ENCODE data around the gene GCDH. TPM values are rescaled to one million over a fixed set of nuclear protein-coding genes. Genes with fewer than 3 reads are reported as not detected.
"Not testable (repeated sequence)": the region's sequence is repeated elsewhere in the genome, so short reads cannot be mapped to it uniquely, and the experiment has no call there.

GCDH gene
- total RNA-seq, 1 donor from 2014 or later, result 65.9 TPM

GRCh38 chr19:12893582-12893981, 2.6 kb downstream of the GCDH start:
- no peak overlapping the region for H3K27ac Mint-ChIP-seq
- H3K4me1 Mint-ChIP-seq (ENCODE audit: low read depth), result peaks cover 13% of the 10 kb centered on the region
- intact Hi-C loops (cut with micrococcal nuclease), result no loop called here
- H3K4me3 Mint-ChIP-seq, result peak overlapping the region; percentile 74
- H3K27me3 Mint-ChIP-seq (ENCODE audit: insufficient read depth), result no peaks in the 10 kb centered on the region
- peaks cover 23% of the 10 kb centered on the region for H3K36me3 Mint-ChIP-seq (ENCODE audit: low read depth)
- H3K9me3 Mint-ChIP-seq, result no peaks in the 10 kb centered on the region
- no peak for DNase-seq (ENCODE audit: low spot score)

- Mint-ChIP-seq H3K27me3 (ENCODE audit: insufficient read depth) (no peaks in the 10 kb centered on the region), H3K36me3 (ENCODE audit: low read depth) (peaks cover 28% of the 10 kb centered on the region), H3K9me3 (no peaks in the 10 kb centered on the region), H3K27ac (no peak overlapping the region), H3K4me3 (no peak overlapping the region), H3K4me1 (ENCODE audit: low read depth) (peaks cover 12% of the 10 kb centered on the region)
- no peak for DNase-seq (ENCODE audit: low spot score)
- intact Hi-C loops (cut with micrococcal nuclease), result no loop called here
These were observed 5.5 kb downstream of the GCDH start for GRCh38 chr19:12896460-12896859.

DNA sequence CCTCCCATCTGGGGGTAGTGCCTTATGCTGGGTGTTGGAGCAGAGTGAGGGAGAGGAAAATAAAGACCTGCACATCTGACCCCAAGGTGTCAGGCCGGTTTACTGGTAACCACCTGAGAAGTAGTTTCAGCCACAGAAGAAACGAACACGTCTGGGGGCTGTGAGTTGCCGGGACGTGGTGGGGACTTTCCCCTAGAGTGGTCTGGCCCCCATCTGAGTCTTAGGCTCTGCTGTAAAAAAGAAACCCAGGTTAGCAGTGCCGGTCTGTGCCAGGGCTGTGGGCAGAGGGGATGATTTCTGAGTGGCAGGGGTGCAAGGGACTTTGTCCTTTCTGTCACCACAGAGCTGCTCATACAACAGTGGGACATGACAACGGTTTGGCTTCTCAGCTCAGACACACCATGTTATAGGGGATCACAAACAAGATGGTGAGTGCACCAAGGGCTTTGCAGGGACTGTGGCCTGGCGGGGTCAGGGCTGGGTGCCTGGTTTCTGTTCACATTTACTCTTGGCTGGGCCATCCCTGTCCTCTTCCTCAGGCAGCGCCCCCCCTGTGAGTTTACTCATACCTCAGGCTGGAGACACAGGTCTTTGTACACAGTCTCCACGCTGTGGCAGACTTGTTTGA, 9.0 kb downstream of the GCDH start:
- Mint-ChIP-seq H3K27ac (no peak overlapping the region), H3K4me1 (ENCODE audit: low read depth) (peaks cover 9% of the 10 kb centered on the region), H3K36me3 (ENCODE audit: low read depth) (peaks cover 14% of the 10 kb centered on the region), H3K9me3 (no peaks in the 10 kb centered on the region), H3K27me3 (ENCODE audit: insufficient read depth) (no peaks in the 10 kb centered on the region), H3K4me3 (no peak overlapping the region)
- no peak for DNase-seq (ENCODE audit: low spot score)
- intact Hi-C loops (cut with micrococcal nuclease), result no loop called here

DNA sequence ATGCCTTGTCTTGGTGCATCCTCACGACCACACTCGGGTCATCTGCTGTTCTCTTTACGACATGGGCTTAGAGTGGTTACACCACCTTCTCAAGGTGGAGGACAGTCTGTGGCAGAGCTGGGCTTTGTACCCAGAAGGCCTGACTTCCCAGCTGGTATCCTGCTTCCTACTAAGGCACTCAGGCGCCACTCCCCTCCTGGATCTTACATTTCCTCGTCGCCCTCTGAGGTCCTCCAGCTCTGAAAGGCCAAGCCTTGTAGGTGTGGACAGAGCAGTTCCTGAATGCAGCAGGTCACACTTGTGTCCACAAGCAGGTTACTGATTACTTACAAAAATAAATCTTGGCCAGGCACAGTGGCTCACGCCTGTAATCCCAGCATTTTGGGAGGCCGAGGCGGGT, 16.2 kb downstream of the GCDH start:
- DNase-seq (ENCODE audit: low spot score), result no peak
- Mint-ChIP-seq H3K9me3 (no peaks in the 10 kb centered on the region), H3K27ac (no peak overlapping the region), H3K36me3 (ENCODE audit: low read depth) (peaks cover under 1% of the 10 kb centered on the region), H3K4me3 (no peak overlapping the region), H3K4me1 (ENCODE audit: low read depth) (no peaks in the 10 kb centered on the region), H3K27me3 (ENCODE audit: insufficient read depth) (no peaks in the 10 kb centered on the region)
- intact Hi-C loops (cut with micrococcal nuclease), result no loop called here

- no peaks in the 10 kb centered on the region for H3K9me3 Mint-ChIP-seq
- H3K27me3 Mint-ChIP-seq (ENCODE audit: insufficient read depth), result no peaks in the 10 kb centered on the region
- H3K27ac Mint-ChIP-seq, result no peak overlapping the region
- intact Hi-C loops (cut with micrococcal nuclease), result no loop called here
- no peak overlapping the region for H3K4me3 Mint-ChIP-seq
- no peak for DNase-seq (ENCODE audit: low spot score)
- H3K4me1 Mint-ChIP-seq (ENCODE audit: low read depth), result peaks cover 19% of the 10 kb centered on the region
- peaks cover 3% of the 10 kb centered on the region for H3K36me3 Mint-ChIP-seq (ENCODE audit: low read depth)
These were observed 21.6 kb downstream of the GCDH start for GRCh38 chr19:12912571-12912970.

DNA sequence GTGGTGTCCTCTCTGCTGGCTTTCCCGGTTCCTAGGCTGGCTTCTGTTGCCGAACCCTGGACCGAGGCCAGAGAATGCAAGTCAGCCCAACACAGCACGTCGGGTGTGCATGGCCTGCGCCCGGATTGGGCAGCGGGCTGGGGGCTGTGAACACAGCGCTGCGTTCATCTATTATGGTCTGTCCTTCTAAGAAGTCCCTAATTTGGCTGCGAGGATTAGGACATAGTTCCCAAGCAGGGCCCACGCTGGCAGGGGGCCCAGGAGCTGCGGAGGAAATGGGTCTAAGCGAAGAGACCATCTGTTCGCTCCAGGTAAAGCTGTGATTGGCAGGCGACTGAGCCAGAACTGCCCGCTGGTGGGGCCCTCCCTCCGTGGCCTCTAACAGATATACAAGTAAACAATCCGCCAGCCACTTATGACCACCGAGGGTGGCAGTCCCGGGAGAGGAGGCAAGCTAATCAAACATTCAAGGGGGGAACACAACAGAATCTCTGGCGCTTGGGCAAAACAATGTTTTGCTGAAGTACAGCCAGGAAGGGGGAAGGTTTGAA, 22.1 kb downstream of the GCDH start:
- no peaks in the 10 kb centered on the region for H3K9me3 Mint-ChIP-seq
- no peak overlapping the region for H3K4me3 Mint-ChIP-seq
- H3K27me3 Mint-ChIP-seq (ENCODE audit: insufficient read depth), result no peaks in the 10 kb centered on the region
- peaks cover 19% of the 10 kb centered on the region for H3K4me1 Mint-ChIP-seq (ENCODE audit: low read depth)
- H3K27ac Mint-ChIP-seq, result peak overlapping the region; percentile 55
- H3K36me3 Mint-ChIP-seq (ENCODE audit: low read depth), result peaks cover 3% of the 10 kb centered on the region
- intact Hi-C loops (cut with micrococcal nuclease), result no loop called here
- no peak for DNase-seq (ENCODE audit: low spot score)

DNA sequence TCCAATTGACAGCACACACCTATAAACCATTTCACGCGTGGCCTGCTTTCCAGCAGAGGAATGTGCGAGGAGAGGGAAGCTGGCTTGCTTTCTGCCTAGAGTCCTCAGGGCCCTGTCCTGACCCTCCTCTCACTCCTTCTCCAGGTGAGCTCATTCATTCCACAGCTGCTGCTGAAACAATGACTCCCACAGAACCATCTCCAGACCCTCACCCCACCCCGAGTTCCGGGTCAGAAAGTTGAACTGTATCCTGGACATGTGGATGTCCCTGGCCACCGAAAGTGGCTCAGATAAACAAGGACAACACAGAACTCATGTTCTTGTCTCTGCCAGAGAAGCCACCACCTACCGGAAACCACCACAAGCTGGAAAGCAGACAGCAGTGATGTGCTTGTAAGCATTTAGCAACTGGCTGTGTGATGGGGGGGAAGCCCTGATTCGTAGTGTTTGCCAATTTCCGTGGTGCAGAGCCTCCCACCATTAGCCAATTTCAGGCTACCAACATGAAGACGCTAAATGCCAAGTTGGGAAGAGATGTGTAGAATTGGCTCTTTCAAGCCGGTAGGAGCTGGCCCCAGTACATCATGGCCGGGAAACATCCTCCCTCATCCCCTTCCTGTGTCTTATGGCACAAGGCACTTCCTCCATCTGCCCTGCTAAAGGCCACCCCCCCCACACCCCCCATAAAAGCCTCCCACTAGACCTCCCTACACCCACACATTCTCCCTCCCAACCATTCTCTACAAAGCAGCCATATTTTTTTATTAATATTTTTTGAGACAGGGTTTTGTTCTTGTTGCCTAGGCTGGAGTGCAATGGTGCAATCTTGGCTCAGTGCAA, 23.1 kb downstream of the GCDH start:
- H3K27ac Mint-ChIP-seq, result peak overlapping the region; percentile 95
- peak; percentile 51 for DNase-seq (ENCODE audit: low spot score)
- no peaks in the 10 kb centered on the region for H3K27me3 Mint-ChIP-seq (ENCODE audit: insufficient read depth)
- intact Hi-C loops (cut with micrococcal nuclease), result no loop called here
- peak overlapping the region; percentile 70 for H3K4me3 Mint-ChIP-seq
- H3K36me3 Mint-ChIP-seq (ENCODE audit: low read depth), result peaks cover 3% of the 10 kb centered on the region
- peaks cover 24% of the 10 kb centered on the region for H3K4me1 Mint-ChIP-seq (ENCODE audit: low read depth)
- no peaks in the 10 kb centered on the region for H3K9me3 Mint-ChIP-seq

DNA sequence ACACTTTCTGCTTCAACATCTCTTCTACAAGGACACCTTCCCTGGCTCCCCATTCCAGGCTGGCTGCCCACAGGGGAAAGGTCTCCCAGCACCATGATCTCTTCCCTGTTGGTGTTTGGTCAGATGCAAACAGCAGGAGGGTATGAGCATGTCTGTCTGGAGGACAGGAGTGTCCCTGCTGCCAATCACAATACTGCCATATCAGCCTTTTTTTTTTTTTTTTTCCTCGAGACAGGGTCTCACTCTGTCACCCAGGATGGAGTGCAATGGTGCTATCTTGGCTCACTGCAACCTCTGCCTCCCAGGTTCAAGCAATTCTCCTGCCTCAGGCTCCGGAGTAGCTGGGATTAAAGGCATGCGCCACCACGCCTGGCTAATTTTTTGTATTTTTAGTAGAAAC, 24.9 kb downstream of the GCDH start:
- H3K4me3 Mint-ChIP-seq, result not testable (repeated sequence)
- intact Hi-C loops (cut with micrococcal nuclease), result loop anchor here (1.0 kb wide), 1 partner anchor 25 kb away; the partner anchor contains the start of gene GCDH

GRCh38 chr19:12918253-12918652, 27.3 kb downstream of the GCDH start:
- Mint-ChIP-seq H3K27ac (peak overlapping the region; percentile 85), H3K4me3 (peak overlapping the region; percentile 75), H3K4me1 (ENCODE audit: low read depth) (peaks cover 31% of the 10 kb centered on the region), H3K36me3 (ENCODE audit: low read depth) (peaks cover 15% of the 10 kb centered on the region), H3K9me3 (no peaks in the 10 kb centered on the region), H3K27me3 (ENCODE audit: insufficient read depth) (no peaks in the 10 kb centered on the region)
- intact Hi-C loops (cut with micrococcal nuclease), result no loop called here
- no peak for DNase-seq (ENCODE audit: low spot score)

More for the DNA sequence above, 24.9 kb downstream of the GCDH start:
- not testable (repeated sequence) for DNase-seq (ENCODE audit: low spot score); H3K27me3 Mint-ChIP-seq (ENCODE audit: insufficient read depth); H3K27ac Mint-ChIP-seq; H3K36me3 Mint-ChIP-seq (ENCODE audit: low read depth); H3K9me3 Mint-ChIP-seq
- H3K4me1 Mint-ChIP-seq (ENCODE audit: low read depth), result peaks cover 33% of the 10 kb centered on the region

GRCh38 chr19:12921047-12921446, 30.1 kb downstream of the GCDH start:
- Mint-ChIP-seq H3K27ac (peak overlapping the region; percentile 52), H3K9me3 (no peaks in the 10 kb centered on the region), H3K27me3 (ENCODE audit: insufficient read depth) (no peaks in the 10 kb centered on the region), H3K4me3 (no peak overlapping the region), H3K4me1 (ENCODE audit: low read depth) (peaks cover 14% of the 10 kb centered on the region), H3K36me3 (ENCODE audit: low read depth) (peaks cover 29% of the 10 kb centered on the region)
- intact Hi-C loops (cut with micrococcal nuclease), result no loop called here
- DNase-seq (ENCODE audit: low spot score), result no peak

GRCh38 chr19:12922959-12923358, 32.0 kb downstream of the GCDH start:
- intact Hi-C loops (cut with micrococcal nuclease), result no loop called here
- Mint-ChIP-seq H3K4me3 (no peak overlapping the region), H3K27ac (no peak overlapping the region), H3K9me3 (no peaks in the 10 kb centered on the region), H3K4me1 (ENCODE audit: low read depth) (peaks cover 14% of the 10 kb centered on the region), H3K27me3 (ENCODE audit: insufficient read depth) (no peaks in the 10 kb centered on the region), H3K36me3 (ENCODE audit: low read depth) (peaks cover 37% of the 10 kb centered on the region)
- DNase-seq (ENCODE audit: low spot score), result no peak

DNA sequence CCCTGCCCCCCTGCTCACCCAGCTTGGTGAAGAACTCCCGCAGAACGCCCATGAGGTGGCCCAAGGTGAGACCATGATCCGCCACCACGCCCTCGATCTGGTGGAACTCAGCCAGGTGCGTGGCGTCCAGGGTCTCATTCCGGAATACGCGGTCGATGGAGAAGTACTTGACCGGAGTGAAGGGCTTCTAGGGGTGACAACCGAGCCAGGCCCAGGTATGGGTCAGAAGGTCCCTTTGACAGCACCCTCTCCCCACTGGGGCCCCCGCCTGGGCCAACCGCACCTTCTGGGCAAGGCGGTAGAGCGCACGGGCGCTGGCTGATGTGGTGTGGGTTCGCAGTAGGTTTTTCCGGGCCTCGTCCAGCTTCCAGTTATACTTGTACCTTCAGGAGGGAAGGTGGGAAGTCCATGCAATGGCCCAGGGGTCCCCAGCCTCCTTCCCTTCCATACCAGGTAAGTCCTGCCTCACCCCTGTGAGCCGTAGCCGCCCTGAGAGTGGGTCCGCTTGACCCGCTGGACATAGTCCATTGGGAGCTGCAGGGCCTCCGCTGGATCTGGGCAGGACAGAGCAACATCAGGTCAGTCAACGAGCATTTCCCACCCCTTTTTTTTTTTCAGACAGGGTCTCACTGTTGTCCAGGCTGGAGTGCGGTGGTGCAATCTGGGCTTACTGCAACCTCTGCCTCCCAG, 33.8 kb downstream of the GCDH start:
- Mint-ChIP-seq H3K36me3 (ENCODE audit: low read depth) (peaks cover 49% of the 10 kb centered on the region), H3K27ac (no peak overlapping the region), H3K4me3 (no peak overlapping the region), H3K27me3 (ENCODE audit: insufficient read depth) (no peaks in the 10 kb centered on the region), H3K4me1 (ENCODE audit: low read depth) (peaks cover 5% of the 10 kb centered on the region), H3K9me3 (no peaks in the 10 kb centered on the region)
- DNase-seq (ENCODE audit: low spot score), result no peak
- intact Hi-C loops (cut with micrococcal nuclease), result no loop called here

Measured in activated T-helper 1 cell treated with anti-CD3 and anti-CD28 coated beads, Interleukin-12 subunit alpha, Interleukin-12 subunit beta, Interleukin-2, Interleukin-4 antibody, amounts not matched to agents 30 ng/mL and 10 ng/mL and 1 ng/mL, durations not matched to agents 14 hours and 24 hours and 36 hours (primary cell).